Caco-2 (cell line): ENCODE data around the gene CAGE1. TPM values are rescaled to one million over a fixed set of nuclear protein-coding genes. Genes with fewer than 3 reads are reported as not detected.

Experiments
- BruUV-seq: library from RNA; stranded (reverse); fragments of 400-500 nt; replicated peaks from 2 replicates; lab custom pipeline; 2021; lab: Mats Ljungman, UMichigan
- CTCF ChIA-PET: fragments of 300-600 bp; sonication (Branson Sonifier 250); formaldehyde crosslinking; loops from one replicate; lab custom pipeline; 2022; ENCODE audit warnings: antibody characterized with exemption; lab: Charles Lee
- POLR2A ChIA-PET: fragments of 300-600 bp; sonication (Branson Sonifier 250); formaldehyde crosslinking; loops from one replicate; lab custom pipeline; 2022; ENCODE audit warnings: antibody characterized with exemption; lab: Charles Lee
- DNase-seq, 2 experiments: peaks; one replicate each; pipeline versions ENCODE4 v3.0.0 to v3.0.0-alpha.2; 2020 to 2022
- H3K27me3 ChIP-seq: replicated peaks from 2 replicates; pipeline ENCODE4 v1.6.0; 2011; ENCODE audit warnings: low read length; ENCODE audit not compliant: control insufficient read depth, insufficient read depth
- H3K36me3 ChIP-seq: 2 replicates; pipeline ENCODE4 v1.5.1; 2011; ENCODE audit warnings: low read length; ENCODE audit not compliant: control insufficient read depth, insufficient read depth
- H3K4me1 ChIP-seq: fragments of 250-450 bp; sonication (Bioruptor Pico); 2 replicates; pipeline ENCODE4 v1.5.1; 2020; ENCODE audit warnings: mild to moderate bottlenecking
- H3K4me3 ChIP-seq: 2 replicates; pipeline ENCODE4 v1.5.1; 2011; ENCODE audit warnings: low read depth, mild to moderate bottlenecking, control low read depth, low read length
- H3K9me3 ChIP-seq: fragments of 250-450 bp; sonication (Bioruptor Pico); 2 replicates; pipeline ENCODE4 v1.5.1; 2020; ENCODE audit warnings: mild to moderate bottlenecking, moderate library complexity
- H3K27ac Mint-ChIP-seq: one replicate; pipeline ENCODE4 v1.8.0; 2022; ENCODE audit warnings: mixed read lengths; ENCODE audit not compliant: unreplicated experiment
- H3K27me3 Mint-ChIP-seq: one replicate; pipeline ENCODE4 v1.8.0; 2022; ENCODE audit warnings: mixed read lengths; ENCODE audit not compliant: insufficient read depth, unreplicated experiment
- H3K36me3 Mint-ChIP-seq: one replicate; pipeline ENCODE4 v1.8.0; 2022; ENCODE audit warnings: mild to moderate bottlenecking, mixed read lengths; ENCODE audit not compliant: insufficient read depth, unreplicated experiment
- H3K4me1 Mint-ChIP-seq: one replicate; pipeline ENCODE4 v1.8.0; 2022; ENCODE audit warnings: low read depth, mixed read lengths; ENCODE audit not compliant: unreplicated experiment
- H3K4me3 Mint-ChIP-seq: one replicate; pipeline ENCODE4 v1.8.0; 2022; ENCODE audit warnings: mild to moderate bottlenecking, moderate library complexity, mixed read lengths; ENCODE audit not compliant: unreplicated experiment
- H3K9me3 Mint-ChIP-seq: one replicate; pipeline ENCODE4 v1.8.0; 2022; ENCODE audit warnings: mixed read lengths; ENCODE audit not compliant: unreplicated experiment
- CTCF ChIP-seq, 2 experiments: fragments of 200-600 bp in 1 of 2; IDR thresholded peaks; 1 replicate in 1 of 2; 2 replicates in 1 of 2; pipeline versions ENCODE4 v1.5.1 to v1.8.0; 2011 to 2022; ENCODE audit warnings: antibody characterized with exemption in 1 of 2, control low read depth in 1 of 2, inconsistent platforms in 1 of 2, low read depth in 1 of 2, low read length in 1 of 2, mild to moderate bottlenecking in 1 of 2, moderate library complexity in 1 of 2; ENCODE audit not compliant: insufficient read depth in 1 of 2, severe bottlenecking in 1 of 2, unreplicated experiment in 1 of 2
- intact Hi-C: fragments of 100-400 bp; cut with micrococcal nuclease; formaldehyde crosslinking; loops from one replicate; pipeline ENCODE4 v1.10.0; 2022; ENCODE audit not compliant: unreplicated experiment
- total RNA-seq: library from RNA; stranded (reverse); gene quantifications from 2 replicates; pipeline ENCODE4 v1.2.3, GENCODE V29; 2022

CAGE1 gene
- total RNA-seq, 1 experiment from 2014 or later: 0.59 TPM

DNA sequence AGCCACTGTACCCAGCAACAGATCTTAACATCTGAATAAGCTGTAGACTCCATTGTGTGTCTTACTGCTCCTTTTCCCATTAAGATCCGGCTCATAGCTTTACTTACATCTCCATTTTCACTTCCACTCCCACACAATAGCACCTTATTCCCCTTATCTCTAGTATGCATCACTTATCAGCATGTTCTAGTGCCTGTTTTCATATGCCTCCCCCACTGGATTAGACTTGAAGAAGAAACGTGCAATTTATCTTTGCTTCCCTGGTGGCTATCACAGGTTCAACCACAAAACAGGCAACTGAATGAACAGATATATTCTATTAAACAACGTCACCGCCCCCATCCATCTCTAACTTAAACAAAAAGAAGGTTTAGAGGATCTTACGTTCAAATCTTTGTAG is 88.6 kb downstream of the CAGE1 start:
- no peak for DNase-seq
- H3K4me3 ChIP-seq: no peak overlapping the region
- Mint-ChIP-seq H3K27me3 (no peaks in the 10 kb centered on the region), H3K27ac (no peak overlapping the region), H3K9me3 (no peaks in the 10 kb centered on the region), H3K4me3 (no peak overlapping the region), H3K4me1 (peaks cover 9% of the 10 kb centered on the region), H3K36me3 (peaks cover 85% of the 10 kb centered on the region)
- intact Hi-C loops: no loop called here
- no peaks in the 10 kb centered on the region for H3K9me3 ChIP-seq
- peaks cover 13% of the 10 kb centered on the region; the same call in 1 of the 2 replicates for H3K4me1 ChIP-seq
- peaks cover 4% of the 10 kb centered on the region; the same call in 1 of the 2 replicates for H3K36me3 ChIP-seq
- no peak for TF ChIP-seq CTCF (IDR thresholded peaks at IDR 0.05; ENCODE audit: insufficient read depth in 1 of 2, low read depth in 1 of 2, low read length in 1 of 2, severe bottlenecking in 1 of 2, unreplicated experiment in 1 of 2)
- ChIA-PET CTCF (no interaction called here), POLR2A (no interaction called here)
- no peaks in the 10 kb centered on the region for H3K27me3 ChIP-seq
- BruUV-seq: no TSS peak

DNA sequence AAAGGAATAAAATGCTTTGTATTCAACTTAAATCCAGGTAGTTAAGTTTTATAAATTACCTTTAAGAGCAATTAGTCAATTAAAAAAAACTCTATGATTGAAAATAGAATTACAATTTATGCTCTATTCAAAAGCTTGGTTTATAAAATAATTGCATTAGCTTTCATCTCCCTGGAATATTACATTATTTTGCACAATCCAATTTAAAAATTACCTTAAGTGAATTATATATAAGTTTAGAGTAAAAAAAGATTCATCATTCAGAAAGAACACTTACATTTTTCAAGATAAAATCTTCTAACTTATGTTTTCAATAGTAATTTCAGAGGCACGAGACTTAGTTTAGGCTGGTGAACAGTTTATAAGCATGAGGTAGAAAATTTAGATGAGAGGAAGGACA is 91.4 kb downstream of the CAGE1 start:
- Histone ChIP-seq H3K36me3 (peaks cover 1% of the 10 kb centered on the region; the same call in 1 of the 2 replicates), H3K9me3 (no peaks in the 10 kb centered on the region), H3K4me3 (no peak overlapping the region), H3K27me3 (no peaks in the 10 kb centered on the region), H3K4me1 (peaks cover 13% of the 10 kb centered on the region; the same call in 1 of the 2 replicates)
- ChIA-PET POLR2A (no interaction called here), CTCF (no interaction called here)
- Mint-ChIP-seq H3K4me3 (no peak overlapping the region), H3K36me3 (peaks cover 70% of the 10 kb centered on the region), H3K27me3 (no peaks in the 10 kb centered on the region), H3K9me3 (no peaks in the 10 kb centered on the region), H3K27ac (no peak overlapping the region), H3K4me1 (peaks cover 9% of the 10 kb centered on the region)
- no peak for TF ChIP-seq CTCF (IDR thresholded peaks at IDR 0.05; ENCODE audit: insufficient read depth in 1 of 2, low read depth in 1 of 2, low read length in 1 of 2, severe bottlenecking in 1 of 2, unreplicated experiment in 1 of 2)
- BruUV-seq: no TSS peak
- DNase-seq: no peak
- intact Hi-C loops: no loop called here

GRCh38 chr6:7296602-7297001 is 92.9 kb downstream of the CAGE1 start:
- no peak for DNase-seq
- Histone ChIP-seq H3K36me3 (peaks cover 1% of the 10 kb centered on the region; the same call in 1 of the 2 replicates), H3K27me3 (no peaks in the 10 kb centered on the region), H3K4me1 (peaks cover 6% of the 10 kb centered on the region; the same call in 1 of the 2 replicates), H3K4me3 (no peak overlapping the region), H3K9me3 (no peaks in the 10 kb centered on the region)
- POLR2A ChIA-PET: no interaction called here
- H3K27me3 Mint-ChIP-seq: no peaks in the 10 kb centered on the region
- no peaks in the 10 kb centered on the region for H3K9me3 Mint-ChIP-seq
- BruUV-seq: no TSS peak
- H3K4me3 Mint-ChIP-seq: no peak overlapping the region
- H3K36me3 Mint-ChIP-seq: peaks cover 69% of the 10 kb centered on the region
- CTCF ChIA-PET: no interaction called here
- H3K4me1 Mint-ChIP-seq: peaks cover 7% of the 10 kb centered on the region
- no peak for TF ChIP-seq CTCF (IDR thresholded peaks at IDR 0.05; ENCODE audit: insufficient read depth in 1 of 2, low read depth in 1 of 2, low read length in 1 of 2, severe bottlenecking in 1 of 2, unreplicated experiment in 1 of 2)
- intact Hi-C loops: no loop called here
- no peak overlapping the region for H3K27ac Mint-ChIP-seq
